Hematopoietic multipotent progenitor cell treated with erythropoietin and hydrocortisone succinate and interleukin-3 and kit ligand, for 15 days (in vitro differentiated cells): ENCODE measurements around the gene NCAPG2.

Experiments
- DNase-seq: peaks from one replicate; pipeline ENCODE4 v3.0.0-alpha.2; 2015; ENCODE audit warnings: low spot score

NCAPG2 gene

DNA sequence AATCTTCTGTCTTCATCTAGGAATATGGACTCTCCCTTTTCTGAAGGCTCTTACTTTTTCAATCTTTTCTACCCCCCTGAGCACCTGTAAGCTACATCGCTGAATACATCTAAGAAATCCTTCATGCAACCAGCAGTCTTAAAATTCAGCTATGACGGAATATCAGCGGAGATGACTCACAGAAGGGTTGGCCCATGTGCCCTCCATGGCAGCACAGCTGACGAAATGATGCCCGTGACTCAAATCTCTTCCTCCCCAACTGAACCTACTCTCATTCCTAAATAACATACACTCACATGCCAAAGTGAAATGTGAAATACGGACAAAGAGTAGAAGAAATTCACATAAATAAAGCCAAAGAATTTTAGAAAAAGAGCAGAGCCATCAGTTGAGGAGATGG is 30.3 kb upstream of the NCAPG2 start:
- DNase-seq: no peak

DNA sequence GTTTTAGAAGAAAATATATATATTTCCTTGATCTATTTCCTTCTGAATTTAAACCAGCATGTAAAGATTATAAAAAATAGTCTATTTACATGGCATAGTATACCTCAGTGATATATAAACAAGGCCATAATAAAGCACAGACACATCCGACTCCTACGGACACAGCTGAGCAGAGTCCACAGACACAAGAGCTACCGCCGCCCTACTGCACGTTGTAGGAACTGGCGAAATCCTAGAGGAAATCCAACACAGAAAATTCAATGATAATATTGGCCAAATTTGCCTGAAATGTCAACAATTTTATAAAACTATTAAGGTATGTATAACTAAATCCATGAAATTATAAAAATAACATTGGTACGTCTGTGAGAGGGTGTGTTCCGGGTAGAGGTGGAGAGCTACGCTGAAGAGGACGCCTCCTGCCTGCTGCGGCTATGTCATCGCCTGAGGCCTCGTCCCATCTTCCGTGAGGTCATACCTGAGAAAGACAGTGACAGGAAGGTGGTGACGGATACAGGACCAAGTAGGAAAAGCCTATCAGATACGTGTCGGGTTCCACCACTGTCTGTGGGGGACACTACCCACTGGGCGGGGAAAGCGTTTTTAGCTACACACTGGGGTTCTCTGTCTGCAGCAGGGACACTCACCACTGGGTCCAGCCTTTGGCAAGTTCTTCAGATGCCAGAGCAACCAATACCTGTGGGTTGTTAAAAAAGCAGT is 29.3 kb upstream of the NCAPG2 start:
- DNase-seq: no peak

DNA sequence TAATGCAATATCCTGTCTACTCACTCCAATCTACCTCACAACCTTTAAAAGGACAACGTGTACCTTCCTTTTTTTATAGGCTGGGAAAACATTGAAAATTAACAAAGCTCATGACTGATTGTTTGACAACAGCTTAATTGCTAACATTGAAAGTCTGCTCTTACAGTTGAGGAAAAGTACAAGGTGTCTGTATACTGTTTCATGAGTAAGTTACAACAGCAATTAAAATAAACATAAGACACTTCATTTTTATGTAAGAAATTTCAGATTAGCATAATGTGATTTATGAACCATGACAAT is 28.6 kb upstream of the NCAPG2 start:
- DNase-seq: no peak

DNA sequence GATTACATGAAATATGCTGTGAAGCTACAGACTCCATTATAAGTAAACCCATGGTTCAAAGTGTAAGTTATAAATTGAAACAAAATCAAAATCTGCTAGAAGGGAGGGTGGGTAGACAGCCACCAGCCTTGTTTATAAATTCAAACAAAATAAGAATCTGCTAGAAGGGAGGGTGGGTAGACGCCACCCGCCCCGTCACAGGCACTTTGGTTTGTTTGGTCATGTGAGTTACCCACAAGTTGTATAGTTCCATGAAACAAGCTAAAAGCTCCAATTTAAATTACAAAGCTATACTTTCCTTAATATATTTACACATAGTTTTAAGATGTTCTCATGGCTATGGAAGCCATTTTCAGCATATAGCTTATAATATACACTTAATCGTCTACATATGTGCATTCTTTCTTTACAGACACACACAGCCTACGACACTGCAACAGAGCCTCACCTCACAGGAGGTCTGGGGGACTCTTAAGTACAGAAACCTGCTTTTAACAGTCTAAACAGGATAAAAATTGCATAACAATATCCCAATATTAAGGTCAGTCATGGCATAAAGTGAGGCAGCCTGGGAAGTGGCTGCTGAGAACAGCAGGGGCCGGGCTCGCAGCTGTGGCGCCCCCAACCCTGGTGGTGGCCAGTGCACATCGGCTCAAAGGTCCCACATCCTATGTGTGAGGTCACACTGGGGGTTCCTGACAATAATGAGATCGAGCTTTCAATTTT is 28.1 kb upstream of the NCAPG2 start:
- DNase-seq: no peak

DNA sequence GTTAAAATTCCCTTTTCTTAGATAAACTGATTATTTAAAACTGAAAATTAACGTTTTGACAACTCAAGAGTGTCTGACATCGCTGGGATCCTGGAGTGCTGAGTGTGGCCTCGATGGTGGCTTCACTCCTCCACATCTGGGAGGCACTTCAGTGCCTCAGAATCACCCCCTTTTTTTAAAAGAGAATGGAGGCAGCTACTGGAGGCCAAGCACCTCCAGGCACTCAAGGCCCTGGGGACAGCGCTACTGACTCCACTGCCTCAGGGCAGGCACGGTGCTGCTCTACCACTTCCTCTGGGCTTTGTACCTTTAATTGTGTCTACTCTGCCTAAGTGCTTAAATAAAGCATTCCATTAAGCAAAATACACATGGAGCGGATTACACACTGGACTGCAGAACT is 27.2 kb upstream of the NCAPG2 start:
- DNase-seq: no peak

DNA sequence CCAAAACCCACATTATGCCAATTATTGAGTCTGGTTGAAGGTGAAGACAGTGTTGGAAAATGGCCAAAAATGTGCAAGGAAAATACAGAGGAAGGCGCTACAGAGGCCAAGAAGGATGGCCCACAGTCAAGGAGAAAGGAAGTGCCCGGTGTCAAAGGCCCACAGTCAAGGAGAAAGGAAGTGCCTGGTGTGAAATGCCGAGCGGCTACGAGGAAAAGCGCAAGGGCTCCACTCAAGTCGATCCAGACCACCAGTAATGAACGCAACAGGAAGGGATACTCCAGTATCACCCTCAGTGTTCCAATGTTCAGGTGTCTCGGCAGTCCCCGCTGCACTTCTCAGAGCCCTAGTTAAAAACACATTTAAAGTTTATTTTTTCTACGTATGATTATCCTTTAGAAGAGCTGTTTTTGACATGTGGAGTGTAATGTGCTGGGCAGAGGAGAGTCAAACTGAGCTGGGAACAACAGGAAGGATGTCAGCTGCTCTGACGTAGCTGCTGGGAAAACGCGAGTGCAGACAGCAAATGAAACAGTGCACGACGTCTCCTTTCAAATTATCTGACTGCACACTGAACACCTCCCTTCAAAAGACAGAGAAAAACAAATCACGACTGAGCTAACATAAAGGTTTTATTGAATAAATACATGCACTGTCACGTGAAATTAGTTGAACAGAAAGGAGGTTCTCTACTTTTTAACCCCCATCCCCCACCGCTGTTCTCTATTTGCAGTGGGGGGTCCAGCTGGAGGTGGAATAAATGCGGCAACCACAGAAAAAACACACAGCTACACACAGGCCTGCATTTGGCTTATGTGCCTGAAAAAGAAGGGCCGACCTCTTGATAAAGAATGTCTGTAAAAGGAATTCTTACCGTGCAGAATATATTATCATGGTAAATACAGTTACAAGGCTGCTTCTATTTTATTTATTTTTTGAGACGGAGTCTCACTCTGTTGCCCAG is 26.1 kb upstream of the NCAPG2 start:
- DNase-seq: no peak

DNA sequence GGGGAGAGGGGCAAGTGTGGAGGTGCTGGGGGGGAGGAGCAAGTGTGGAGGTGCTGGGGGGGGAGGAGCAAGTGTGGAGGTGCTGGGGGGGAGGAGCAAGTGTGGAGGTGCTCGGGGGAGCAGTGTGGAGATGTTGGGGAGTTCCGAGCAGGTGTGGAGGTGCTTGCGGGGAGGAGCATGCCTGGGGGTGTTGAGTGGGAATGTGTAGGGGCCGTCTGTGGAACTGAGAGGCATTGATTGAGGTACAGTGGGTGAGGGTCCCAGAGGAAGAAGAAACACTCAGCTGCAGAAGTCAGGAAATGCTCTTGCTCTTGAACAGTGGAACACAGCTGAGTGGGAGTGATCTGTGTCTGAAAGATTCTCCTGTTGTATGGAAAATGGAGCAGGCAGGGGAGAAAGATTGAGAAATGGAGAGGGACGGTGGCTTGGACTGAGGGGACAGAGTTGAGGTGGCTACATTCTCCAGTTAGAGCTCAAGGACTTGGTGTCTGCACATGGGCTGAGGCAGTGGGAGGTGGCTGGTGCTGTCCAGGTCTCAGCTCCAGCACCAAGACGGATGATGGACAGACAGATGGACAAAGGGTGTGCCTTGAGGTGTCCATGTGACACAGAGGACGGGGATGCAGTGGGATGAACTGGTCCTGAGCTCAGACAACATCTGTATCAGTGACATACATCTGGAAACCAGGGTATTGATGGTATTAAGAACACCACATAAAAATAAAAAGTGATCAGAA is 25.2 kb upstream of the NCAPG2 start:
- no peak for DNase-seq

DNA sequence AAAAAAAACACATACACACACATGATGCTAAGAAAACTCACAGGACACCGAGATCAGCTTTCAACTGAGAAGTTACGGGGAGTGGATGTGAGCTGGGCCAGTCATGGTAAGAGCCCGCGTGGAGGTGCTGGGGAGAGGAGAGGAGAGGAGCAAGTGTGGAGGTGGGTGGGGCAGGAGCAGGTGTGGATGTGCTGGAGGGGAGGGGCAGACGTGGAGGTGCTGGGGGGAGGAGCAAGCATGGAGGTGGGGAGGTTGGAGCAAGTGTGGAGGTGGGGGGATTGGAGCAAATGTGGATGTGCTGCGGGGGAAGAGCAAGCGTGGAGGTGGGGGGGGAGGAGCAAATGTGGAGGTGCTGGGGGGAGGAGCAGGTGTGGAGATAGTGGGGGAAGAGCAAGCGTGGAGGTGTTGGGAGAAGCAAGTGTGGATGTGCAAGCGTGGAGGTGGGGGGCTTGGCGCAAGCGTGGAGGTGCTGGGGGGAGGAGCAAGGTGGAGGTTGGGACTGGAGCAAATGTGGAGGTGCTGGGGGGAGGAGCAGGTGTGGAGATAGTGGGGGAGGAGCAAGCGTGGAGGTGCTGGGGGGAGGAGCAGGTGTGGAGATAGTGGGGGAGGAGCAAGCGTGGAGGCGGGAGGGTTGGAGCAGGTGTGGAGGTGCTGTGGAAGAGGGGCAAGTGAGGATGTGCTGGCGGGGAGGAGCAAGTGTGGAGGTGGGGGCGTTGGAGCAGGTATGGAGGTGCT is 24.5 kb upstream of the NCAPG2 start:
- DNase-seq: no peak

DNA sequence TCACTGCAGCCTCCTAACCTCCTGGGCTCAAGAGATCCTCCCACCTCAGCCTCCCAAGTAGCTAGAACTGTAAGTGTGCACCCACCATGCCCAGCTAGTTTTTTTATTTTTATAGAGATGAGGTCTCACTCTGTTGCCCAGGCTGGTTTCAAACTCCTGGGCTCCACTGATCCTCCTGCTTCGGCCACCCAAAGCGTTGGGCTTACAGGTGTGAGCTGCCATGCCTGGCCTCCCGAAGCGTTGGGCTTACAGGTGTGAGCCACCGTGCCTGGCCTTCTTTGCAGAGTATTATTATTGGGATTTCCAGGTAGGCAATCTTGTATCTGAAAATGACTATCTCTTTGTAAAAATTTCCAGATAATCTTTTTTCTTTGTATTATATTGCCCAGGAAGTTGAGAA is 23.1 kb upstream of the NCAPG2 start:
- no peak for DNase-seq

DNA sequence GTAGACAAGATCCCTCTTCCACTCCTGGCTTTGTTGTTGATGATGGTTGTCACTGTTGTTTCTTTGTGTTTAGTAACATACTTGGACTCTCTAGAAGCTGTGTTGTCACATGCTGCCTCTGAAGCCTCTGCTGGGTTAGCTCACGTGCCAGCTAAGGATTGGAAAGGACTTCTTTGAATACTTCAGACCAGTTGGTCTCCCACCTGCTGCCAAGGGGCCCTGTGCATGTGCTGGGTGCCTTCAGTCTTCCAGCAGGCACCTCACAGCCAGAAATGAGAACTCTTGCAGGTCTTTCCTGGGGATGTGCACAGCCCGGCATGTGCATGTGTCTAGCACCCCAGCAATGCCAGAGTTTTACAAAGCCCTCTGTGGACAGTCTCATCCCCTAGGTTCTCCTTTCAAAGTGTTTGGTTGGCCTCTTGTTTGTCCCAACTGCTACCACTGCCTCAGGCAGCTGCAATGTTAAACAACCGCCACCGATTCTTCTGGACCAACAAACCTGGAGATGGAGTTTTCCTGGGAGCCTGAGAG is 21.7 kb upstream of the NCAPG2 start:
- no peak for DNase-seq

DNA sequence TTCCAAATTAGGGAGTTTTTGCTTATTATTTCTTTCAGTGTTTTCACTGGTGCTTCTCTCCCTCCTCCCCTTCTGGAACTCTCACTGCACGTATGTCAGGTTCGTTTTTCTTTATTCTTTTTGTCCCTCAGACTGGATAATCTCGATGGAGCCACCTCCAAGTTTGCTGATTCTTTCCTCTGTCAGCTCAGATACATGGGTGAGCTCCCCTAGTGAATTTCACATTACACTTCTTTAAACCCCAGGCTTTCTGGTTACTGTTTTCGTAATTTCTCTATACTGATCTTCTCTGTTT is 20.8 kb upstream of the NCAPG2 start:
- DNase-seq: no peak

DNA sequence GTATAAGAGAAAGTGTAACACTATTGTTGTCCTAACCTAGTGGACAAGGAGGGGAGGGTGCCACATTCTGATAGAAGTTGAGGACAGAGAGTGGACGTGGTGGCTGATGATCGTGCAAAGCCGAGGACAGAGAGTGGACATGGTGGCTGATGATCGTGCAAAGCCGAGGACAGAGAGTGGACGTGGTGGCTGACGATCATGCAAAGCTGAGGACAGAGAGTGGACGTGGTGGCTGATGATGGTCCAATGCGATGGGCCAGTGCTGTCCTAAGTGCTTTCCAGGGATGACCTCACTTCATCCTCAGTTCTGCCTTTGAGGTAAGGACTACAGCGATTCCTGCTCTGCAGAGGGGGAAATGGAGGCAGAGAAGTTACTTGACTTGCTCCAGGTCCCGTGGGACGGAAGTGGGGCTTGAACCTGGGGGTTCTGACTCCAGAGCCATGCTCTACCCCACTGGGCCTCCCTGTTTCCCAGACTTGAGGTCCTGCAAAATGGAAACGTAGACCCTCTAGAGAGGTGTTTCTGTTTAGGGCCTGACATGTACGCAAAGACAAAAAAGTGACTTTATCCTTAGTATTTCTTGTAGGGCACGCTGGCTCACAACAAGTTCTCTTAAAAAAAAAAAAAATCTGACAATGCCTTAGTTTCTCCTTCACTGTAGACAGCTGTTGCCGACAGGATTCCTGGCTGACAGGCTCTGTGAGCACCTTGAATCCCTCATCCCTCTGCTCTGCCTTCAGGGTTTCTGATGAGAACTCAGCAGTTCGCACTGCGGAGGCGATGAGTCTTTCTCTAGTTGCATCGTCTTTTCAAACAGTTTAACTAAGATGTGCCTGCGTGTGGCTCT is 20.3 kb upstream of the NCAPG2 start:
- DNase-seq: no peak

DNA sequence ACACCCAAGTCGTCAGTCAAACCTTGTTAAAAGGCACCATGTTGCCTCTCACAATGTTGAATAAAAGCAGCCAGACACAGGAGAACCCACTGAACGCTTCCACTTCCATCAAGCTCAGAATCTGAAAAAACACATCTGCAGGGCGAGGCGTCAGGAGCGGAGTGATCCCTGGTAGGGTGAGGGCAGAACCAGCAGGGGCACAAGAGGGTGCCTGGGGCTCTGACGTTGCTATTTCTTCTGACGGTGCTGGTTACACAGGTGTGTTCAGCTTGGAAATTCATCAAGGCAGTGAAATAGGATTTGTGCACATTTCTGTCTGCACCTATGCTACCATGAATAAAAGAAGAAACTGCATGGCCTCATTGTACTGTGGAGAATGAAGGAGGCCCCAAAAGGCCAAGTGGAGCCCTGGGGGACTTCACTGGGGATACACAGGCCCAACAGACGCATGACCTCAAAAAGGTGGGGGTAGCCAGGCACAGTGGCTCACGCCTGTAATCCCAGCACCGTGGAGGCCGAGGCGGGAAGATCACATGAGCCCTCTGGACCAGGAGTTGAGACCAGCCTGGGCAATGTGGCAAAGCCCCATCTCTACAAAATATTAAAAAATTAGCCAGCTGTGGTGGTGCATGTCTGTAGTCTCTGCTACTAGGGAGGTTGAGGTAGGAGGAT is 19.2 kb upstream of the NCAPG2 start:
- DNase-seq: no peak

DNA sequence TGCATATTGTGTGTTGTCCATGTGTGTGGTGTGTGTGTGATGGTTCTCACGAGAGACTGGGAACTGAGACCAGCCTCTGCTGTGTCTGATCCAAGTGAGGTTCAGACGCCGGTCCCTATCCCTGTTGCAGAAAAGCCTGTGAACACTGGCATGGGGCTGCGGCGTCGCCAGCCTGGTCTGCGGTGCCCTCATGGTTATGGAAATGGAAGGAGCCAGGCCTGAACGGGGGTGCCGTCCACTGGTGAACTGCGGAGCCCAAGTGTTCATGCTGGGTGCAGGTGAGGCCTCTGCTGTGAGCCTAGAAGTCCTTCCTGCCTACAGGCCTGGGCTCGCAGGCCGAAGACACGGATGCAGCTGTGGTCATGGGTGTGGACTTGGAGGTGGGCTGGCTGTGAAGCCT is 18.7 kb upstream of the NCAPG2 start:
- no peak for DNase-seq

DNA sequence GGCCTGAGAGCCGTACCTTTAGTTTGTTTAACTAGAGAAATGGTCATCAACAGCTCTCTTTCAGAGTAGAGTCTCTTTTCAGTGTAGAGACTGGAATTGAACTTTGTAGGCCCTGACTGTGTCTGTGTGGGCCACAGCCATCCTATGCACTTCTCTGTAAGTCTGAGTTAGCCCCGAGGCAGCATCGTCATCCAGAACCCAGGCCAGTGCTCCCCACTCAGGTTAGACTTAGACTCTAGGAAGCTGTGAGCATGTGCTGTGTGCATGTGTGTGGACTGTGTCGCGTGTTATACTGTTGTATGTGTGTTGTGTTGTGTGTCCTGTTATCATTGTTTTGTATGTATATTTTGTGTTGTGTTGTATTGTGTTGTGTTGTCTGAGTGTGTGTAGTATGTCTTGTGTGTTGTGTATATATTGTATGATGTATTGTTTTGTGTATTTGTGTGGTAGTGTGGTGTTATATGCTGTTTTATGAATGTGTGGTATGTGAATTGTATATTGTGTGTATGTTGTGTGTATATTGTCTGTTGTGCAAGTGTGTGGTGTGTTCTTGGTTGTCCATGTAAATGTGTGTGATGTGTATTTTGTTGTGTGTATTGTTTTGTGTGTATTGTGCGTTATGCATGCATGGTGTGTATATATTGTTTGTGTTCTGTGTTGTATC is 18.1 kb upstream of the NCAPG2 start:
- no peak for DNase-seq

DNA sequence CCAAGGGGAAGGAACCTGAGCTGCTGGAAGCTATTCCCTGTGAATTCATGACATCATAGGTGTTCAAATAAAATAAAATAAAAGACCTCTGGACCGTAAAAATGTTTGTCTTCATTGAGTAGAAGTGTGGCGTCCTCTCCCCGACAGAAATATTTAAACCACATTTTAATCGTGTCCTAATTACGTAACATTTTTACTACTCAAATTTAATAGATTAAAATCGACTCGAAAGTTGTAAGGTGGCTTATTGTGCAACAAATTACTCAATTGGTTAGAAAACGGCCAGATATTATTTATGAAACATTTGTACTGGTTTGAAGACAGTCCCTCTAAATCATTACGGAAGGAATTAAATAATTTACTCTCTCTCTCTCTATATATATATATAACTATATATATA is 15.5 kb upstream of the NCAPG2 start:
- DNase-seq: no peak

DNA sequence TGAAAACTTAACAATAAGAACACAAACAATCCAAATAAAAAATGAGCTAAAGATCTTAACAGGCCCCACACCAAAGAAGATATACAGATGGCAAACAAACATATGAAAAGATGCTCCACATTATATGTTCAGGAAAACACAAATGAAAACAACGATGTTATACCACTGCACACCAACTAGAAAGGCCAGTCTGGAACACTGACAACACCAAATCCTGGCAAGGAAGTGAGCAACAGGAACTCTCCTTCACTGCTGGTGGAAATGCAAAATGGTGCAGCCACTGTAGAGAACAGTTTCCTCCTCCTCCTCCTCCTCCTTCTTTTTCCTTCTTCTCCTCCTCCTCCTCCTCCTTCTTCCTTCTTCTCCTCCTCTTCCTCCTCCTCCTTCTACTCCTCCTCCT is 12.2 kb upstream of the NCAPG2 start:
- DNase-seq: no peak

DNA sequence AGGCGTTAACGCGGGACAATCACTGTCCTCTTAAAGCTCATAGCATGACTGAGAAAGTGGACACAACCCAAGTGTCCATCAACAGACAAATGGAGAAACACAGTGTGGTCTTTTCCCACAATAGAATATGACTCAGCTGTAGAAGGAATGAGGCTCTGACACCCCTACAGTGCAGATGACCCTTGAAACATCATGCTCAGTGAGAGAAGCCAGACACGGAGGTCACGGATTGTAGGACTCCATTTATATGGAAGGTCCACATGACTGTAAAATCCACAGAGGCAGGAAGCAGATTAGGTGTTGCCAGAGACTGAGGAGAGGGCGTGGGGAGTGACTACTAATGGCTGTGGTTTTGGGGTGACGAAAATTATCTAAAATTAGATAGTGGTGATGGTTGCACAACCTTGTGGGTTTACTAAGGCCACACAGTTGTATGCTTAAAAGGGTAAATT is 6.1 kb upstream of the NCAPG2 start:
- DNase-seq: no peak

DNA sequence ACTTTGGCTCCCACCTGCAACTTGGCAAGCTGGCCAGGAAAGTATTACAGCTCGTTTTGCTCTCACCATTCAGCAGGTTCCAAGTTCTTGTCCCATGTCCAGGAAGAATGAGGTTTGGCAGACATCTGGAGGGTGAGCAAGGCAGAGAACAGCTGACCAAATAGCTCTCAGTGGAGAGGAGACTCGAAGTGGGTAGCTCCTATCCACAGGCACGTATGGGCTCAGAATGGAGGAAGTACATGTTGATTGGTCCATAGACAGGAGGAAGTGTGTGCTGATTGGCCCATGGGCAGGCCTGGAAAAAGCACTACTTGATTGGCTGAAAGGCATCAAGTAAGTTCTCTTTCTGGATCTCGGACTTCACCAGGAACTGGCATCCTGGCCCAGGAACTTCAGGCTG is 3.0 kb upstream of the NCAPG2 start:
- no peak for DNase-seq
